ENCODE results near the gene GALNT7. TPM values are rescaled to one million over a fixed set of nuclear protein-coding genes. Genes with fewer than 3 reads are reported as not detected.
A peak's percentile ranks its signal among the peaks of the same experiment; 100 is the strongest.

Gene GALNT7
- polyA plus RNA-seq, 1 of the 3 experiments (the other 2 are of a cell fraction): 14.8 TPM

DNA sequence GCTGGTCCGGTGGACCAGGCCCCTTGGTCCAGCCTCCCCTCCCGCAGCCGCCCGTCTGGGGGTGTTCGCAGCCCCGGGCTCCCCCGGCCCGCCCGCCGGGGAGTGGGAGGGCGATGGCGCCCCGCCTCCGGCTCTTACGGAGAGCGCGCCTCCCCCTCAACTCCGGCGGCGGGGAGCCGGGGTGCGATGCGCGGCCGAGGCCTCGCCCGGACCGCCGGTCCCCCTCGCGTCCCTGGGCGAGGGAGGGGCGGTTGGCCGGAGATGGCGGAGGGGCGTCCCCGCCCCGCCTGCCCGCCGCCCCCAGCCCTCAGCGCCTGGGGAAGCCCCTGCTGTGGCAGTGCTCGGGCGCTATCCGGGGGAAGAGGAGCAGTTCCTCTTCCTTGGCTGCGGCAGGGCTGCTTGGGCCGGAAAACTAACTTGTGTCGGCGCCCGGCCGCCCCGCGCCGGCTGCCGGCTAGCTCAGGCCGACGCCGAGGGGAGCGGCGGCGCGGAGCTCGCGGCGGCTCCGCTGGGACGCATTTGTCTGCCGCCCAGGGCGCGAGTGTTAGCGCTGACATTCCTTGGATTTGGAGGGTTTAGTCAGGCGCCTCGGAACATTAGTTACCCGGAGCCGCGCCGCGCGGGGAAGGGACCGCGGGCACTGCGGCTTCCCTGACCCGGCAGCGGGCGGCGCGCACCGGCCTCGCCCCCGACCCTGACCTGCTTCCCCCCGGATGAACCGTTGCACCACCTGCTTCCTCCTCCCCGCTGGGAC, 994 bp downstream of the GALNT7 start:
- Histone ChIP-seq H3K79me2 (ENCODE audit: insufficient read depth) (peaks cover 52% of the 10 kb centered on the region), H2AFZ (ENCODE audit: low read depth) (peak overlapping the region; percentile 81), H3K4me3 (ENCODE audit: low read depth in 2 of 2, low read length in 1 of 2) (peak overlapping the region; percentile 66 to 99), H4K20me1 (ENCODE audit: insufficient read depth) (peaks cover 9% of the 10 kb centered on the region; the same call in 1 of the 2 replicates), H3K9me3 (no peaks in the 10 kb centered on the region), H3K9me2 (no peaks in the 10 kb centered on the region), H3K27ac (ENCODE audit: low read depth in 2 of 2, low read length in 1 of 2) (peak overlapping the region; percentile 78 to 96), H3K27me3 (ENCODE audit: insufficient read depth) (no peaks in the 10 kb centered on the region), H3K36me3 (replicated peaks in 1 of 2; ENCODE audit: control insufficient read depth in 1 of 2, insufficient read depth in 2 of 2, low read length in 1 of 2) (no peaks in the 10 kb centered on the region), H3K4me1 (ENCODE audit: control insufficient read depth in 1 of 2, insufficient read depth in 2 of 2, low read depth in 1 of 2, low read length in 1 of 2) (peaks cover 10 to 23% of the 10 kb centered on the region in 2 experiments; a peak in 3 of 4 replicates), H3F3A (replicated peaks; ENCODE audit: insufficient read depth) (peaks cover 17% of the 10 kb centered on the region), H3K4me2 (peak overlapping the region; percentile 97), H3K9ac (peak overlapping the region; percentile 88)
- 0% methylated on average over 4 of the region's 92 CpGs for WGBS (ENCODE audit: low lambda C conversion rate)
- CTCF ChIA-PET: interaction anchor here (0.6 to 4.7 kb wide), 5 partner anchors 10 to 146 kb away, joined by 3 to 23 read pairs (median 10); no protein-coding TSS in a partner anchor
- no peak for TF ChIP-seq SIN3A (IDR thresholded peaks at IDR 0.05; ENCODE audit: borderline replicate concordance, low read depth, low read length)
- TF ChIP-seq FOSL2 (IDR thresholded peaks at IDR 0.05; ENCODE audit: borderline replicate concordance, low read depth): no peak
- TF ChIP-seq, protein P1, sequence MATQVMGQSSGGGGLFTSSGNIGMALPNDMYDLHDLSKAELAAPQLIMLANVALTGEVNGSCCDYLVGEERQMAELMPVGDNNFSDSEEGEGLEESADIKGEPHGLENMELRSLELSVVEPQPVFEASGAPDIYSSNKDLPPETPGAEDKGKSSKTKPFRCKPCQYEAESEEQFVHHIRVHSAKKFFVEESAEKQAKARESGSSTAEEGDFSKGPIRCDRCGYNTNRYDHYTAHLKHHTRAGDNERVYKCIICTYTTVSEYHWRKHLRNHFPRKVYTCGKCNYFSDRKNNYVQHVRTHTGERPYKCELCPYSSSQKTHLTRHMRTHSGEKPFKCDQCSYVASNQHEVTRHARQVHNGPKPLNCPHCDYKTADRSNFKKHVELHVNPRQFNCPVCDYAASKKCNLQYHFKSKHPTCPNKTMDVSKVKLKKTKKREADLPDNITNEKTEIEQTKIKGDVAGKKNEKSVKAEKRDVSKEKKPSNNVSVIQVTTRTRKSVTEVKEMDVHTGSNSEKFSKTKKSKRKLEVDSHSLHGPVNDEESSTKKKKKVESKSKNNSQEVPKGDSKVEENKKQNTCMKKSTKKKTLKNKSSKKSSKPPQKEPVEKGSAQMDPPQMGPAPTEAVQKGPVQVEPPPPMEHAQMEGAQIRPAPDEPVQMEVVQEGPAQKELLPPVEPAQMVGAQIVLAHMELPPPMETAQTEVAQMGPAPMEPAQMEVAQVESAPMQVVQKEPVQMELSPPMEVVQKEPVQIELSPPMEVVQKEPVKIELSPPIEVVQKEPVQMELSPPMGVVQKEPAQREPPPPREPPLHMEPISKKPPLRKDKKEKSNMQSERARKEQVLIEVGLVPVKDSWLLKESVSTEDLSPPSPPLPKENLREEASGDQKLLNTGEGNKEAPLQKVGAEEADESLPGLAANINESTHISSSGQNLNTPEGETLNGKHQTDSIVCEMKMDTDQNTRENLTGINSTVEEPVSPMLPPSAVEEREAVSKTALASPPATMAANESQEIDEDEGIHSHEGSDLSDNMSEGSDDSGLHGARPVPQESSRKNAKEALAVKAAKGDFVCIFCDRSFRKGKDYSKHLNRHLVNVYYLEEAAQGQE (IDR thresholded peaks at IDR 0.05; ENCODE audit: low read depth, low read length): no peak
- TF ChIP-seq MXI1 (IDR thresholded peaks at IDR 0.05; ENCODE audit: low read depth, low read length): peak; percentile 57; the same call in 1 of the 2 replicates
- 0 out of 2 replicates have a peak, but pooled peaks have one; percentile 26 for TF ChIP-seq TAF1 (IDR thresholded peaks at IDR 0.05; ENCODE audit: borderline replicate concordance, low read depth, low read length)
- TF ChIP-seq, protein P2, sequence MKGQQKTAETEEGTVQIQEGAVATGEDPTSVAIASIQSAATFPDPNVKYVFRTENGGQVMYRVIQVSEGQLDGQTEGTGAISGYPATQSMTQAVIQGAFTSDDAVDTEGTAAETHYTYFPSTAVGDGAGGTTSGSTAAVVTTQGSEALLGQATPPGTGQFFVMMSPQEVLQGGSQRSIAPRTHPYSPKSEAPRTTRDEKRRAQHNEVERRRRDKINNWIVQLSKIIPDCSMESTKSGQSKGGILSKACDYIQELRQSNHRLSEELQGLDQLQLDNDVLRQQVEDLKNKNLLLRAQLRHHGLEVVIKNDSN (IDR thresholded peaks at IDR 0.05; ENCODE audit: borderline replicate concordance, low read depth): no peak
- no peak for TF ChIP-seq RFX5 (IDR thresholded peaks at IDR 0.05; ENCODE audit: low read length)
- TF ChIP-seq GABPA (IDR thresholded peaks at IDR 0.05; ENCODE audit: low read depth): no peak
- peak; percentile 91 for DNase-seq
- POLR2A ChIA-PET: no interaction called here

DNA sequence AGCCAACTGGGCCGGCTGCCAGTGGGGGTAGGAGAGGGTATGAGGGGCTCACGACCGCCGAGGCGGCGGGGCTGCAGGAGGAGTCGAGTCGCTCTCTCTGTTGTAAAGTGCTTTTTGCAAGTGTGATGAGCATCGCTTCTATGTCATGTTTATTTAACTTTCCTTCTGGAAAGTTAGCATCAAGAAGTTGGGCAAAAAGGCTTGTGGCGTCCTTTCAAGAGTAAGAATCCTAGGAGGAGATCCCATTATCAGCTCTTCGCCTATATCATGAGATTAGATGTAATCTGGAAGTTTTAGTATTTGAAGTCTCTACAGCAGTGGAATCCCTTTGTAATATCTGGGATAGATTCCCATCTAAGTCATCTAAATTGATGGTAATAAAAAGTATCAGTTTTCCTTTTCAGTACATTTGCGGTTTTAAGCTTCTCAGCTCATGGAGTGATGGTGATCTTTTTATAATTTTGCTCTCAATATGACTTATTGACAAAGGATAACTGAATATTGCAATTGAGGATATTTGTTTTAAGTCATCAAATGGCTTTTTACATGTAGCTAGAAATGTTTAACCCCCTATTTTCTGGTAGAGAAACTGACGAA, 1.7 kb downstream of the GALNT7 start:
- Histone ChIP-seq H3K36me3 (replicated peaks in 1 of 2; ENCODE audit: control insufficient read depth in 1 of 2, insufficient read depth in 2 of 2, low read length in 1 of 2) (no peaks in the 10 kb centered on the region), H2AFZ (ENCODE audit: low read depth) (peak overlapping the region; percentile 81), H3K9me3 (no peaks in the 10 kb centered on the region), H3K9me2 (no peaks in the 10 kb centered on the region), H3F3A (replicated peaks; ENCODE audit: insufficient read depth) (peaks cover 17% of the 10 kb centered on the region), H3K4me1 (ENCODE audit: control insufficient read depth in 1 of 2, insufficient read depth in 2 of 2, low read depth in 1 of 2, low read length in 1 of 2) (peaks cover 10 to 23% of the 10 kb centered on the region in 2 experiments; a peak in 3 of 4 replicates), H3K79me2 (ENCODE audit: insufficient read depth) (peaks cover 58% of the 10 kb centered on the region), H3K4me2 (peak overlapping the region; percentile 97), H3K27ac (ENCODE audit: low read depth in 2 of 2, low read length in 1 of 2) (peak overlapping the region; percentile 78 to 96), H3K4me3 (ENCODE audit: low read depth in 2 of 2, low read length in 1 of 2) (peak overlapping the region; percentile 66 to 99), H4K20me1 (ENCODE audit: insufficient read depth) (peaks cover 9% of the 10 kb centered on the region; the same call in 1 of the 2 replicates), H3K9ac (peak overlapping the region; percentile 88), H3K27me3 (ENCODE audit: insufficient read depth) (no peaks in the 10 kb centered on the region)
- TF ChIP-seq RCOR1 (IDR thresholded peaks at IDR 0.05; ENCODE audit: low read length) (no peak), NFIC (IDR thresholded peaks at IDR 0.05; ENCODE audit: borderline replicate concordance) (peak; percentile 42; the same call in 1 of the 2 replicates)
- no peak for DNase-seq
- ChIA-PET POLR2A (no interaction called here), CTCF (interaction anchor here (0.6 to 4.7 kb wide), 9 partner anchors 10 to 157 kb away, joined by 3 to 23 read pairs (median 4); no protein-coding TSS in a partner anchor)
- WGBS (ENCODE audit: low lambda C conversion rate): 9% methylated on average over 13 of the region's 13 CpGs
